Mucosa of rectum (tissue), 2 donors: Measurements from ENCODE around the gene PLEKHA6.

Experiments
- H3K27ac ChIP-seq, 2 donors: one replicate each; pipeline ENCODE4 v1.7.0; 2013; ENCODE audit warnings: inconsistent platforms in 2 of 2, low read depth in 2 of 2, low read length in 2 of 2
- H3K27me3 ChIP-seq, 2 donors: one replicate each; pipeline ENCODE4 v1.7.0; 2013; ENCODE audit warnings: low read length in 2 of 2; ENCODE audit not compliant: control insufficient read depth in 2 of 2, insufficient read depth in 2 of 2
- H3K36me3 ChIP-seq, 2 donors: one replicate each; pipeline ENCODE4 v1.7.0; 2013; ENCODE audit warnings: low read length in 2 of 2; ENCODE audit not compliant: control insufficient read depth in 2 of 2, insufficient read depth in 2 of 2
- H3K4me1 ChIP-seq, 2 donors: one replicate each; pipeline ENCODE4 v1.7.0; 2013; ENCODE audit warnings: low read length in 2 of 2, mild to moderate bottlenecking in 1 of 2; ENCODE audit not compliant: control insufficient read depth in 2 of 2, insufficient read depth in 2 of 2
- H3K4me3 ChIP-seq, 2 donors: one replicate each; pipeline ENCODE4 v1.7.0; 2013; ENCODE audit warnings: low read length in 2 of 2
- H3K9ac ChIP-seq, 2 donors: one replicate each; pipeline ENCODE4 v1.7.0; 2013; ENCODE audit warnings: low read length in 2 of 2, low read depth in 1 of 2, mild to moderate bottlenecking in 1 of 2
- H3K9me3 ChIP-seq, 2 donors: one replicate each; pipeline ENCODE4 v1.7.0; 2013; ENCODE audit warnings: low read length in 2 of 2; ENCODE audit not compliant: control insufficient read depth in 2 of 2
- donor health status: healthy.
- donor health status: Normal muscosa, but diverticular disease.

Gene PLEKHA6

GRCh38 chr1:204348242-204348641 is 11.5 kb downstream of the PLEKHA6 start:
- Histone ChIP-seq H3K27me3 (no peaks in the 10 kb centered on the region), H3K9ac (peak overlapping the region; percentile 44 to 47), H3K4me1 (peaks cover 48 to 63% of the 10 kb centered on the region in 2 donors), H3K4me3 (peak overlapping the region; percentile 24 to 65), H3K27ac (peak overlapping the region; percentile 87 to 90), H3K9me3 (no peaks in the 10 kb centered on the region), H3K36me3 (no peaks in the 10 kb centered on the region)

GRCh38 chr1:204345941-204346645 is 13.6 kb downstream of the PLEKHA6 start:
- H3K4me1 ChIP-seq = peaks cover 45 to 66% of the 10 kb centered on the region in 2 donors
- no peaks in the 10 kb centered on the region for H3K27me3 ChIP-seq
- no peak overlapping the region for H3K9ac ChIP-seq
- H3K4me3 ChIP-seq = no peak overlapping the region
- no peaks in the 10 kb centered on the region for H3K36me3 ChIP-seq
- no peaks in the 10 kb centered on the region for H3K9me3 ChIP-seq
- peak overlapping the region; percentile 13 to 58 for H3K27ac ChIP-seq

GRCh38 chr1:204345438-204345841 is 14.3 kb downstream of the PLEKHA6 start:
- H3K27ac ChIP-seq = peak overlapping the region; percentile 13 to 58
- H3K9me3 ChIP-seq = no peaks in the 10 kb centered on the region
- no peaks in the 10 kb centered on the region for H3K36me3 ChIP-seq
- H3K4me1 ChIP-seq = peaks cover 48 to 66% of the 10 kb centered on the region in 2 donors
- H3K4me3 ChIP-seq = no peak overlapping the region
- H3K27me3 ChIP-seq = no peaks in the 10 kb centered on the region
- no peak overlapping the region for H3K9ac ChIP-seq

DNA sequence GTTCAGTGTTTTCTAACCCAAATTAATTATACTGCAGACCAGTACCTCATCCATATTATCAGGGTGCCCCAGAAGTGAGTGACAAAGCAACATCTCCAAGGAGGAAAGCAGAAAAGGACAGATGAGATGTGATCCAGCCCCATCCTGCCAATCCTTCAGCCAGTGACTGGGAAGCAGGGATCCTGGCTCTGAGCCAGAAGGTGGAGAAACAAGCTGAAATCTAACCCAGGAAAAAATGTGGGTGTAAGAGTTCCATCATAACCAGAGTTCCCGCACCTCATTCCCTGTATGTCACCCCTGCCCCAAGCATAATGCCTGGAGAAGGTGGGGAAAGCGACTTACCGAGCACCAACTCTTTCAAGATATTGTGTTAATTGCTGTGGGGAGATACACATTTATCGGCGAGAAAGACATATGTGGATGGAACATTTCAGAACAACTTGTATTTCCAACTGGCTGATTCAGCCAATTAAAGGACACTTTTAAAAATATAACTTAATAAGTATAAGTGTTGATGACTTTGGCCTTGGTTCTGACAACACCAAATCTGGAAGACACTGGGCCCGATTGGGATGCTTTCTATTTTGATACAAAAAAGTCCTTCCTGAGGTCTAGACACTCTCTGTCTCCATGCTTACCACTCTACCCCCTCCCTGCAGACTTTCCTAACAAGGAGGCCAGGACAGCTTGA is 14.9 kb downstream of the PLEKHA6 start:
- peaks cover 54 to 66% of the 10 kb centered on the region in 2 donors for H3K4me1 ChIP-seq
- no peaks in the 10 kb centered on the region for H3K9me3 ChIP-seq
- H3K4me3 ChIP-seq = no peak overlapping the region
- no peaks in the 10 kb centered on the region for H3K36me3 ChIP-seq
- no peak overlapping the region for H3K9ac ChIP-seq
- H3K27ac ChIP-seq = peak overlapping the region; percentile 13 to 58
- H3K27me3 ChIP-seq = no peaks in the 10 kb centered on the region

DNA sequence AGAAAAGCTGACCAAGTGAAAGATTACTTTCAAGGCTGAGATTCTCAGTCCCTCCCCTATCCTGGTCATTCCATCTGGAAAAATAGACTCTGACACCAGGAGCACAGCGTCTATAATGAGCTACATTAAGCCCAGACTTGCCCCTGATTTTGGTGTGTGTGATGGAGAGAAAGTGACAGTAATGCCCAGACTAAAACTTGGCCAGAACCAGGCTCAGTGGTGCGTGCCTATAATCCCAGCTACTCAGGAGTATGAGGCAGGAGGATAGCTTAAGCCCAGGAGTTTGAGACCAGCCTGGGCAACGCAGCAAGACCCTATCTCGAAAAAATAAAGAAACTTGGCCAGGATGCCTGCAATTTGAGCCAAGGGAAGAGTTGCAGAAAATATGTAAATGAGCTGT is 15.9 kb downstream of the PLEKHA6 start:
- H3K9ac ChIP-seq = no peak overlapping the region
- no peaks in the 10 kb centered on the region for H3K27me3 ChIP-seq
- H3K9me3 ChIP-seq = no peaks in the 10 kb centered on the region
- H3K4me1 ChIP-seq = peaks cover 53 to 67% of the 10 kb centered on the region in 2 donors
- H3K36me3 ChIP-seq = no peaks in the 10 kb centered on the region
- H3K4me3 ChIP-seq = no peak overlapping the region
- no peak overlapping the region for H3K27ac ChIP-seq

GRCh38 chr1:204343247-204343646 is 16.5 kb downstream of the PLEKHA6 start:
- Histone ChIP-seq H3K4me3 (no peak overlapping the region), H3K9me3 (no peaks in the 10 kb centered on the region), H3K27me3 (no peaks in the 10 kb centered on the region), H3K9ac (no peak overlapping the region), H3K36me3 (no peaks in the 10 kb centered on the region), H3K4me1 (peaks cover 51 to 69% of the 10 kb centered on the region in 2 donors), H3K27ac (no peak overlapping the region)

DNA sequence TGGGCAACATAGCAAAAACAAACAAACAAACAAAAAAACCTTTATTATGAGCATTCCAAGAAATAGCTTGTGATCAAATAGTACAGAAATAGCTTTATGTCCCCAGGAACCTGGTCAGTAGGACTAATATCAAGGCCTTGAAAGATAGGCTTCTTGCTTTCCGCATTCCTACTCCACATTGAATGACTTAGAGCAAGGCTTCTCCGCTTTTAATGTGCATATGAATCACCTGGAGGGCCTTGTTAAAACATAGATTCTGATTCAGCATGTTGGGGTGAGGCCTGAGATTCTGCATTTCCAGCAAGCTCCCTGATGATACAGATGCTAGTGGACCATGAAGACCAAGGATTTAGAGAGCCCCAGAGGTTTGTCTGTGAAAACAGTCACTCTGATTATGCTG is 17.4 kb downstream of the PLEKHA6 start:
- Histone ChIP-seq H3K4me3 (no peak overlapping the region), H3K4me1 (peaks cover 51 to 70% of the 10 kb centered on the region in 2 donors), H3K27ac (no peak overlapping the region), H3K27me3 (no peaks in the 10 kb centered on the region), H3K9ac (no peak overlapping the region), H3K9me3 (no peaks in the 10 kb centered on the region), H3K36me3 (no peaks in the 10 kb centered on the region)

GRCh38 chr1:204341380-204341779 is 18.3 kb downstream of the PLEKHA6 start:
- peak overlapping the region; percentile 60 to 80 for H3K27ac ChIP-seq
- peaks cover 56 to 73% of the 10 kb centered on the region in 2 donors for H3K4me1 ChIP-seq
- no peaks in the 10 kb centered on the region for H3K36me3 ChIP-seq
- H3K27me3 ChIP-seq = no peaks in the 10 kb centered on the region
- H3K4me3 ChIP-seq = no peak overlapping the region
- peak overlapping the region in 1 of 2 donors; percentile 25 for H3K9ac ChIP-seq
- no peaks in the 10 kb centered on the region for H3K9me3 ChIP-seq

GRCh38 chr1:204340081-204340889 is 19.4 kb downstream of the PLEKHA6 start:
- Histone ChIP-seq H3K9ac (peak overlapping the region in 1 of 2 donors; percentile 25), H3K4me1 (peaks cover 49 to 73% of the 10 kb centered on the region in 2 donors), H3K27ac (peak overlapping the region; percentile 60 to 80), H3K36me3 (no peaks in the 10 kb centered on the region), H3K4me3 (peak overlapping the region in 1 of 2 donors; percentile 14), H3K27me3 (no peaks in the 10 kb centered on the region), H3K9me3 (no peaks in the 10 kb centered on the region)

DNA sequence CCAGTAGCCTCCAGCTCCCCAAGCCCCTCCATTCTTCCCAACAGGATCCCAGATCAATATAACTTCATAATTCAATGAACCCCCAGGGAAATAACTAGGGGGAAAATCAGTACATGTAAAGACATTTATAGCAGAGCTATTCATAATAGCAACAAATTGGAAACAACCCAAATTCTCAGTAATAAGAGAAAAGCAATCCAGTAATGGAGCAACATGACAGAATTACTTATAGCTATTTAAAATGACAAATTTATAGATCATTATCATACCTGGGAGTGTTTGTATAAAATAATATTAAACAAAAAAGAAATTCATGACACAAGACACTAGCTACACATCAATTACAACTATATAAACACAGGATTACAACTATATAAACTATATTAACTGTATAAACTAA is 20.2 kb downstream of the PLEKHA6 start:
- Histone ChIP-seq H3K27me3 (no peaks in the 10 kb centered on the region), H3K4me1 (peaks cover 47 to 74% of the 10 kb centered on the region in 2 donors), H3K36me3 (no peaks in the 10 kb centered on the region), H3K4me3 (no peak overlapping the region), H3K9ac (no peak overlapping the region), H3K27ac (peak overlapping the region in 1 of 2 donors; percentile 83), H3K9me3 (no peaks in the 10 kb centered on the region)
